Trophoblast cell (in vitro differentiated cells and primary cell): ENCODE results near the gene LAMA3.

ENCODE experiments used
- DNase-seq, 2 donors: peaks; one replicate each; pipeline ENCODE4 v3.0.0-alpha.2; 2016
- H2AFZ ChIP-seq: 2 replicates; pipeline ENCODE4 v1.6.1; 2013; ENCODE audit warnings: low read length, moderate library complexity, mild to moderate bottlenecking; ENCODE audit not compliant: insufficient read depth, poor library complexity
- H2AK5ac ChIP-seq: 2 replicates; pipeline ENCODE4 v1.6.1; 2013; ENCODE audit warnings: mild to moderate bottlenecking, low read length
- H2BK120ac ChIP-seq: 2 replicates; pipeline ENCODE4 v1.6.1; 2013; ENCODE audit warnings: low read length, mild to moderate bottlenecking, moderate library complexity; ENCODE audit not compliant: insufficient read depth, poor library complexity
- H2BK12ac ChIP-seq: 2 replicates; pipeline ENCODE4 v1.6.1; 2013; ENCODE audit warnings: mild to moderate bottlenecking, low read length, moderate library complexity
- H2BK5ac ChIP-seq: 2 replicates; pipeline ENCODE4 v1.6.1; 2013; ENCODE audit warnings: low read length, low read depth, moderate library complexity, mild to moderate bottlenecking; ENCODE audit not compliant: poor library complexity
- H3K14ac ChIP-seq: 2 replicates; pipeline ENCODE4 v1.6.1; 2013; ENCODE audit warnings: mild to moderate bottlenecking, low read length
- H3K18ac ChIP-seq: 2 replicates; pipeline ENCODE4 v1.6.1; 2013; ENCODE audit warnings: mild to moderate bottlenecking, low read length
- H3K23ac ChIP-seq: 2 replicates; pipeline ENCODE4 v1.6.1; 2013; ENCODE audit warnings: low read length
- H3K27ac ChIP-seq: 2 replicates; pipeline ENCODE4 v1.5.1; 2013; ENCODE audit warnings: low read depth, mild to moderate bottlenecking, inconsistent platforms, low read length, moderate library complexity
- H3K27me3 ChIP-seq: 2 replicates; pipeline ENCODE4 v1.6.1; 2013; ENCODE audit warnings: inconsistent platforms, mild to moderate bottlenecking, low read length, moderate library complexity; ENCODE audit not compliant: insufficient read depth
- H3K36me3 ChIP-seq, 2 experiments: 1 replicate in 1 of 2; 2 replicates in 1 of 2; pipeline ENCODE4 v1.6.1; 2013; ENCODE audit warnings: low read length in 2 of 2, mild to moderate bottlenecking in 2 of 2, moderate library complexity in 1 of 2; ENCODE audit not compliant: insufficient read depth in 2 of 2, control insufficient read depth in 1 of 2
- H3K4ac ChIP-seq: 2 replicates; pipeline ENCODE4 v1.6.1; 2013; ENCODE audit warnings: low read depth, mild to moderate bottlenecking, low read length, moderate library complexity
- H3K4me1 ChIP-seq, 2 experiments: 1 replicate in 1 of 2; 2 replicates in 1 of 2; pipeline ENCODE4 v1.6.1; 2013; ENCODE audit warnings: low read length in 2 of 2, mild to moderate bottlenecking in 2 of 2, moderate library complexity in 1 of 2; ENCODE audit not compliant: insufficient read depth in 2 of 2, control insufficient read depth in 1 of 2
- H3K4me2 ChIP-seq: 2 replicates; pipeline ENCODE4 v1.6.1; 2013; ENCODE audit warnings: inconsistent platforms, mild to moderate bottlenecking, low read length, moderate library complexity
- H3K4me3 ChIP-seq: 2 replicates; pipeline ENCODE4 v1.5.1; 2013; ENCODE audit warnings: mild to moderate bottlenecking, low read depth, low read length, inconsistent platforms
- H3K79me1 ChIP-seq: one replicate; pipeline ENCODE4 v1.6.1; 2013; ENCODE audit warnings: low read length
- H3K79me2 ChIP-seq: 2 replicates; pipeline ENCODE4 v1.6.1; 2013; ENCODE audit warnings: low read length, mild to moderate bottlenecking; ENCODE audit not compliant: control insufficient read depth, insufficient read depth, poor library complexity
- H3K9ac ChIP-seq: 2 replicates; pipeline ENCODE4 v1.6.1; 2013; ENCODE audit warnings: mild to moderate bottlenecking, low read length
- H3K9me3 ChIP-seq: 2 replicates; pipeline ENCODE4 v1.6.1; 2013; ENCODE audit warnings: low read depth, mild to moderate bottlenecking, control low read depth, inconsistent platforms, low read length; ENCODE audit not compliant: insufficient read depth
- H4K12ac ChIP-seq: 2 replicates; pipeline ENCODE4 v1.6.1; 2013; ENCODE audit warnings: low read depth, mild to moderate bottlenecking, low read length, moderate library complexity
- H4K8ac ChIP-seq: 2 replicates; pipeline ENCODE4 v1.6.1; 2013; ENCODE audit warnings: low read depth, mild to moderate bottlenecking, low read length, moderate library complexity
- H4K91ac ChIP-seq: one replicate; pipeline ENCODE4 v1.6.1; 2013; ENCODE audit warnings: low read depth, mild to moderate bottlenecking, low read length, moderate library complexity
- WGBS: extraction: QIAGEN DNeasy Blood & Tissue Kit; methylation state at CpG from one replicate; pipeline ENCODE4 v1.1.7; 2013; ENCODE audit warnings: missing lambda C conversion rate; ENCODE audit not compliant: insufficient read length, insufficient coverage; ENCODE audit errors: extremely low coverage; 5-methylcytosine and 5-hydroxymethylcytosine counted together

Gene LAMA3

DNA sequence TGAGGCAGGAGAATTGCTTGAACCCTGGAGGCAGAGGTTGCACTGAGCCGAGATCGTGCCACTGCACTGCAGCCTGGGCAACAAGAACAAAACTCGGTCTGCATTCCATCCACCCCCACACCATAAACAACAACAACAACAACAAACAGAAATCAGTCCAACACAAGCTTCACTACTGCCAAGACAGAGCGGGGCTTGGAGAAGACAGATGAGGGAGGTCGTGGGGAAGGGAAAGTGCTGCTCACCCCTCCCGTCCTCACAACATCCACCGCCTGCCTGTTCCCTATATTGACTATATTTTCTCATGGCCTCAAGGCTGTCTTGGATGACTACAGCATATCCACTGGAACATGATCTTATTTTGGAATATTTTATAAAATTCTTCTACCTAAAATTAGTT is 187.7 kb downstream of the LAMA3 start:
- Histone ChIP-seq H3K4me1 (peaks cover 4% of the 10 kb centered on the region in 2 experiments), H3K4ac (no peak overlapping the region), H3K27ac (no peak overlapping the region), H2AFZ (no peak overlapping the region), H2AK5ac (no peak overlapping the region), H4K91ac (no peak overlapping the region), H2BK120ac (no peak overlapping the region), H2BK12ac (no peak overlapping the region), H3K36me3 (no peaks in the 10 kb centered on the region), H3K79me2 (no peaks in the 10 kb centered on the region), H3K79me1 (no peaks in the 10 kb centered on the region), H3K14ac (no peak overlapping the region), H3K9me3 (no peaks in the 10 kb centered on the region), H3K18ac (no peak overlapping the region), H3K27me3 (no peaks in the 10 kb centered on the region), H3K4me3 (no peak overlapping the region), H3K23ac (no peak overlapping the region), H4K12ac (no peak overlapping the region), H2BK5ac (no peak overlapping the region), H3K4me2 (no peak overlapping the region), H3K9ac (no peak overlapping the region), H4K8ac (no peak overlapping the region)
- WGBS: no CpG with 5 or more reads among the region's 7 CpGs
- no peak for DNase-seq

DNA sequence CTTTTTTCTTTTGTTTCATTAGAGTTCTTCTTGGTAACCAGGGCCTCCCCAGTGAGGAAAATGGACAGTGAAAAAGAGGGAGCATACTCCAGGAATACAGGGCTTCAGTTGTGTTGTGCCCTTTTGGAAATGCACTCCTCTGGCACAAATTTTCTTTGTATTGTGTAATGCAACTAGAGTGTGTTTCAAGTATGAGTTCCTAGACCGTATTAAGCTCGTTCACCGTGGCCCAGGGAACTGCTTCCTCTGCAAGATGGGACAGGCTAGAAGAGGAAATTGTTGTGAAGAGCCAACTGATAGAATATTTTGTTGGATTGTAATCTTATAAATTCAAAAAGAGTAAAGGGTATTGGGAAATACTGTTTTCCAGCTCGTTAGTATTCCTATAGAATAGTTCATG is 188.1 kb downstream of the LAMA3 start:
- Histone ChIP-seq H2AK5ac (no peak overlapping the region), H3K36me3 (no peaks in the 10 kb centered on the region), H3K9me3 (no peaks in the 10 kb centered on the region), H3K27ac (no peak overlapping the region), H3K23ac (no peak overlapping the region), H2AFZ (no peak overlapping the region), H3K4me3 (no peak overlapping the region), H4K8ac (no peak overlapping the region), H3K4me2 (no peak overlapping the region), H3K27me3 (no peaks in the 10 kb centered on the region), H4K91ac (no peak overlapping the region), H3K14ac (no peak overlapping the region), H4K12ac (no peak overlapping the region), H3K79me2 (no peaks in the 10 kb centered on the region), H2BK12ac (no peak overlapping the region), H3K4ac (no peak overlapping the region), H2BK120ac (no peak overlapping the region), H2BK5ac (no peak overlapping the region), H3K9ac (no peak overlapping the region), H3K18ac (no peak overlapping the region), H3K4me1 (peaks cover 4% of the 10 kb centered on the region in 2 experiments), H3K79me1 (no peaks in the 10 kb centered on the region)
- no peak for DNase-seq
- WGBS: no CpG with 5 or more reads among the region's 4 CpGs

DNA sequence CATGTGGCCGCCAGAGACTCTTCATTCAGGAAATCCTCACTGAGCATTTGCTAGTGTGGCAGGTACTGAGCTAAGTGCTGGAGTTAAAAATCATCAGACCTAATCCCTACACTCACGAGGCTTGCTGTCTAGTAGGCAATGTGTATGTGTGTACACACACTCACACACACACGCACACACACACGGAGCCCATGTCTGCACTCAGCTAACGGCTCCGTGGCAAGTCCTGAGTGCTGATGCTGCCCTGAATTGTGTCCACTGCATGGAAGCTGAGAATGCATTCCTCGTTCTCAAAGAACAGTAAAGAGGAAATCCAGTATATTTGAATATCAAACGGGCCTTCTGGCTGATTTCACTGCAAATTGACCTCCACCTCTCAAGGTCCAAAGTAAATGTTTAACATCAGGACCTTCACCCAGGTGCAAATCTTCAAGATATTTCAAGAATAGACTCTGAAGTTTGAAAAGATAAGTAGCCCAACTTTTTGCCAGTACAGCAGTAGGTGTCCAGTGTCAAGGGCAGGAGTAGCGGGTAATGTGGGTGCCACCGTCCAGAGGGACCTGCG is 189.2 kb downstream of the LAMA3 start:
- Histone ChIP-seq H3K18ac (no peak overlapping the region), H3K27ac (no peak overlapping the region), H2BK12ac (no peak overlapping the region), H3K79me2 (no peaks in the 10 kb centered on the region), H2AFZ (no peak overlapping the region), H3K14ac (no peak overlapping the region), H4K12ac (no peak overlapping the region), H4K91ac (no peak overlapping the region), H3K36me3 (no peaks in the 10 kb centered on the region), H3K4me2 (no peak overlapping the region), H3K9ac (no peak overlapping the region), H3K27me3 (no peaks in the 10 kb centered on the region), H4K8ac (no peak overlapping the region), H3K23ac (no peak overlapping the region), H2AK5ac (no peak overlapping the region), H3K9me3 (no peaks in the 10 kb centered on the region), H2BK5ac (no peak overlapping the region), H3K4me3 (no peak overlapping the region), H2BK120ac (no peak overlapping the region), H3K79me1 (no peaks in the 10 kb centered on the region), H3K4me1 (no peaks in the 10 kb centered on the region), H3K4ac (no peak overlapping the region)
- no CpG with 5 or more reads among the region's 11 CpGs for WGBS
- no peak for DNase-seq

DNA sequence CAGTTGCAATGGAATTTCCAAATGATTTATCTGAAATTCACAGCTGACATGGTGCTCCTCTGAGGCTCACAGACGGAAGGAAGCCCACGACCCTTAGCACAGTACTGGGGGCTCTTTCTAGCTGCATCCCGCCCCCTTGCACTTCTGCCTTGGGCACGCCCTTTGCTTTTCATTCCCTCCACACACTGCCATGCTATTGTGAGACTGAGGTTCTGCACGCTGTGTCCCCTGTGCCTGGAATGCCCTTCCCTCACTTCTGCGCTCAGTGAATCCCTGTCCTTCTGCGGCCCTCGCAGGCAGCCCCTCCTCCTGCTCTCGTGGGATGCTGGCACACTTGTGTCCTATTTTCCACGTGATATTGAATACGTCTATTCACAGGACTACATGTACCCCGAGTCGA is 189.9 kb downstream of the LAMA3 start:
- H3K79me2 ChIP-seq: no peaks in the 10 kb centered on the region
- no CpG with 5 or more reads among the region's 13 CpGs for WGBS
- H3K27me3 ChIP-seq: no peaks in the 10 kb centered on the region
- H2BK12ac ChIP-seq: no peak overlapping the region
- H2BK5ac ChIP-seq: no peak overlapping the region
- H3K27ac ChIP-seq: no peak overlapping the region
- no peak overlapping the region for H4K12ac ChIP-seq
- H3K79me1 ChIP-seq: no peaks in the 10 kb centered on the region
- H2AK5ac ChIP-seq: no peak overlapping the region
- H3K18ac ChIP-seq: no peak overlapping the region
- no peak overlapping the region for H3K4me3 ChIP-seq
- H3K4ac ChIP-seq: no peak overlapping the region
- no peak overlapping the region for H4K91ac ChIP-seq
- H3K14ac ChIP-seq: no peak overlapping the region
- no peak overlapping the region for H4K8ac ChIP-seq
- no peaks in the 10 kb centered on the region for H3K36me3 ChIP-seq
- DNase-seq: no peak
- H2AFZ ChIP-seq: no peak overlapping the region
- H3K9ac ChIP-seq: no peak overlapping the region
- no peak overlapping the region for H2BK120ac ChIP-seq
- H3K4me2 ChIP-seq: no peak overlapping the region
- H3K4me1 ChIP-seq: no peaks in the 10 kb centered on the region
- no peak overlapping the region for H3K23ac ChIP-seq
- H3K9me3 ChIP-seq: no peaks in the 10 kb centered on the region
